Testis (tissue), 2 donors: ENCODE results near the gene RGS11.

Experiments used
- CTCF ChIP-seq, 3 experiments: fragments of 450-650 bp in 2 of 3; fragments of 200-600 bp in 1 of 3; sonication (generic) in 1 of 3; IDR thresholded peaks; one replicate each; pipeline ENCODE4 v1.5.1; 2016 to 2019; ENCODE audit warnings: antibody characterized with exemption in 3 of 3, mild to moderate bottlenecking in 2 of 3, moderate library complexity in 1 of 3
- POLR2A ChIP-seq: fragments of 450-650 bp; IDR thresholded peaks from one replicate; pipeline ENCODE4 v1.6.1; 2017; ENCODE audit warnings: antibody characterized with exemption, mild to moderate bottlenecking, moderate library complexity

- no peak for TF ChIP-seq CTCF (IDR thresholded peaks at IDR 0.05)
- no peak for TF ChIP-seq POLR2A
These were observed 10.7 kb downstream of the RGS11 start for GRCh38 chr16:265002-265529.
